Karpas-422 (cell line): ENCODE data around the gene TSPAN19. TPM values are rescaled to one million over a fixed set of nuclear protein-coding genes. Genes with fewer than 3 reads are reported as not detected.
A peak's percentile ranks its signal among the peaks of the same experiment; 100 is the strongest.

ENCODE experiments used
- DNase-seq: peaks from one replicate; pipeline ENCODE4 v3.0.0-alpha.2; 2015
- H2AFZ ChIP-seq: fragments of 200-600 bp; sonication (generic); 2 replicates; pipeline ENCODE4 v1.6.1; 2014; ENCODE audit warnings: antibody characterized with exemption, low read length, mixed read lengths
- H3K27ac ChIP-seq: fragments of 200-600 bp; sonication (generic); 2 replicates; pipeline ENCODE4 v1.5.1; 2014; ENCODE audit warnings: mild to moderate bottlenecking, low read length, moderate library complexity
- H3K27me3 ChIP-seq: fragments of 200-600 bp; sonication (generic); 2 replicates; pipeline ENCODE4 v1.6.1; 2014; ENCODE audit warnings: low read length, mixed read lengths
- H3K36me3 ChIP-seq: fragments of 200-600 bp; sonication (generic); 2 replicates; pipeline ENCODE4 v1.6.1; 2014; ENCODE audit warnings: low read length, mixed read lengths; ENCODE audit not compliant: insufficient read depth
- H3K4me1 ChIP-seq: fragments of 200-600 bp; sonication (generic); 2 replicates; pipeline ENCODE4 v1.6.1; 2014; ENCODE audit warnings: mild to moderate bottlenecking, low read length, mixed read lengths
- H3K4me2 ChIP-seq: fragments of 200-600 bp; sonication (generic); 2 replicates; pipeline ENCODE4 v1.6.1; 2014; ENCODE audit warnings: low read length, low read depth, mild to moderate bottlenecking; ENCODE audit not compliant: poor library complexity, severe bottlenecking
- H3K4me3 ChIP-seq: fragments of 200-600 bp; sonication (generic); 2 replicates; pipeline ENCODE4 v1.5.1; 2014; ENCODE audit warnings: mild to moderate bottlenecking, antibody characterized with exemption, low read length, mixed read lengths
- H3K79me2 ChIP-seq: fragments of 200-600 bp; sonication (generic); 2 replicates; pipeline ENCODE4 v1.6.1; 2014; ENCODE audit warnings: mild to moderate bottlenecking, low read length, mixed read lengths
- H3K9ac ChIP-seq: fragments of 200-600 bp; sonication (generic); 2 replicates; pipeline ENCODE4 v1.6.0; 2014; ENCODE audit warnings: low read length
- H3K9me2 ChIP-seq: fragments of 200-600 bp; sonication (generic), shearing (Covaris generic); replicated peaks from 2 replicates; pipeline ENCODE4 v1.6.0; 2014; ENCODE audit warnings: mild to moderate bottlenecking, low read length, moderate library complexity; ENCODE audit not compliant: insufficient read depth
- H3K9me3 ChIP-seq: fragments of 300-700, 200-600 bp; sonication (generic); 2 replicates; pipeline ENCODE4 v1.6.1; 2014; ENCODE audit warnings: low read length, mixed read lengths
- H4K20me1 ChIP-seq: fragments of 200-600 bp; sonication (generic); 2 replicates; pipeline ENCODE4 v1.6.1; 2014; ENCODE audit warnings: mild to moderate bottlenecking, antibody characterized with exemption, low read length, low read depth; ENCODE audit not compliant: insufficient read depth
- total RNA-seq: library from RNA; depleted of rRNA; stranded (reverse); fragments of >200 nt; shearing (Covaris generic); gene quantifications from 2 replicates; pipeline ENCODE4 v1.2.3, GENCODE V29; 2014; ENCODE audit warnings: low replicate concordance

The TSPAN19 gene
- total RNA-seq, 1 experiment from 2014 or later, result not detected

DNA sequence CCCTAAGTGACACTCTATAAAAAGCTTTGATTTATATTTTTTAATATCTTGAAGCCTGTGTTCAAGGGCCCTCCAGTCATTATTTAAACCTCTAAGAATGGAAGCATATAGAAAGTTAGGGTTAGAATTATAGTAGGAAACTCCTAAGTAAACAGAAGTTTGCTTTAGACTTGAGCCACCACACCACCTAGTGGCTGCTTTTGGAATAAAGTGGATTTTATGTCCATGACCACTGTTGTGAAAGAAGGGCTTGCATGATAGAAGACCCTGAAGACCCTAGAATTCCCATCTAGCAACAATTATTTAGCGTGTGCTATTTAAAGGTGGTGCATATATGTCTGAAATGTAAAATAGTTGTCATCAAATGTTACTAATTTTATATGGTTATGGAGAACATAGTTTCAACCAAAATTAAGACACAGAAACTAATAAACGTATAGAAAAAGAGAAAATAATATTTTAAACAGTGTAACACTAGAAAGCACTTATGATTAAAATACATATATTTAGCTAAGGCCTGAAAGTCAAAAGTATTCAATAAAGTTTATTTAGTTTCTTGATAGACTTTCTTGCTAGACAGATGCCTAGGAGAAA, 21.4 kb upstream of the TSPAN19 start:
- no peak overlapping the region for H3K9ac ChIP-seq
- no peak overlapping the region for H2AFZ ChIP-seq
- H4K20me1 ChIP-seq, result no peaks in the 10 kb centered on the region
- no peak overlapping the region for H3K27ac ChIP-seq
- H3K36me3 ChIP-seq, result no peaks in the 10 kb centered on the region
- peaks cover 38% of the 10 kb centered on the region for H3K4me1 ChIP-seq
- no peaks in the 10 kb centered on the region for H3K79me2 ChIP-seq
- H3K9me3 ChIP-seq, result no peaks in the 10 kb centered on the region
- peak; percentile 84 for DNase-seq
- no peaks in the 10 kb centered on the region for H3K27me3 ChIP-seq
- no peaks in the 10 kb centered on the region for H3K9me2 ChIP-seq
- no peak overlapping the region for H3K4me2 ChIP-seq
- no peak overlapping the region for H3K4me3 ChIP-seq

DNA sequence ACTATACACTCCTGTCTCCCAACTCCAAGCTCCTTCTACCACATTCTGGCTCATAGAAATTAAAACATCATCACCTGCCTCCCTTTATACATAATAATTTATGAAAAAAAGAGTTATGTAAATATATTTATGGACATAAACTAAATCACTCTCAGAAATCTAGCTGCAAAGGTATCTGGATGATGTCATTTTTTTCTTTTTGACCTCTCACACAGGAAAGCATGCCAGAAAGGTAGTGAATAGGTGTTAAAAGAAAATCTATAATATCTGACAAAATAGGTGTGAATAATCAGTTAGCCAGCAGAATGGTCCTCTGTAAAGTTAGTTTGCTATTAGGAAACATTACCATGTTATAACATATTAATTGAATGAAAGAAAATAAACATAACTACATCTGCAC, 7.8 kb upstream of the TSPAN19 start:
- Histone ChIP-seq H3K4me1 (no peaks in the 10 kb centered on the region), H3K79me2 (no peaks in the 10 kb centered on the region), H3K9me2 (no peaks in the 10 kb centered on the region), H2AFZ (no peak overlapping the region), H3K9me3 (no peaks in the 10 kb centered on the region), H3K36me3 (no peaks in the 10 kb centered on the region), H3K4me3 (no peak overlapping the region), H3K27me3 (no peaks in the 10 kb centered on the region), H3K9ac (no peak overlapping the region), H3K4me2 (no peak overlapping the region), H4K20me1 (no peaks in the 10 kb centered on the region), H3K27ac (no peak overlapping the region)
- no peak for DNase-seq

DNA sequence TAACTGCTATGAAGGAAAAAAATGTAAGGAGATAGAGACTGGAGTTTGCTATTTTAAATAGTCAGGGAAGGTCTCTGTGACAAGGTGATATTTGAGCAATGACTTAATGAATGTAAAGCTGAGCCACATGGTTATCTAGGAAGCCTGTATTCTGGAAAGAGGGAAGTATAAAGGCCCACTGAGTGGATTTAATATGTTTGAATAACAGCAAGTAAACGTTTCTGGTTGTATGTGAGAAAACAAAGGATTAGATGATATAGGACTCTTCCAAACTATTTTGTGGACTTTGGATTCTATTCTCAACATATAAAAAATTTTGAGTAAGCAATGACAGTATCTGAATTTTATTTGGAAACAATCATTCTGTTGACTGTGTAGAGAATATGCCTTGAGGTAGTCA, 5.3 kb upstream of the TSPAN19 start:
- Histone ChIP-seq H3K9me3 (no peaks in the 10 kb centered on the region), H3K79me2 (no peaks in the 10 kb centered on the region), H3K9me2 (no peaks in the 10 kb centered on the region), H3K27ac (no peak overlapping the region), H3K27me3 (no peaks in the 10 kb centered on the region), H3K36me3 (no peaks in the 10 kb centered on the region), H3K4me1 (no peaks in the 10 kb centered on the region), H3K4me2 (no peak overlapping the region), H2AFZ (no peak overlapping the region), H4K20me1 (no peaks in the 10 kb centered on the region), H3K4me3 (no peak overlapping the region), H3K9ac (no peak overlapping the region)
- no peak for DNase-seq

DNA sequence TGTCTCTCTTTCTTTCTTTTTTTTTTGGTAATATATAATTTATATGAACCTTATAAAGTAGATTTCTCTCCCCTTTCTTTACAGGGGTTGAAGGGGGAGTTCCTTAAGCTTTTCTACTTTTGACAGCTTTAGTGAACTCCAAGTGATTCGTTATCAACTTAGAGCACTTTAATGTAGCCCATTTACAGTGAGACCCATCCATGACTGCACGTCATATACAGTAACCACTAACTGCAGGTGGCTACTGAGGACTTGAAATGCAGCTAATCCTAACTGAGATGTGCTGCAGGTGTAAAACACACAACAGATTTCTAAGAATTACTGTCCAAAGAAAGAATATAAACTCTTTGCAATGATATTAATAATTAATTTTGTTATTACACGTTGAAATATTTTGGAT, 656 bp upstream of the TSPAN19 start:
- H3K9me2 ChIP-seq, result no peaks in the 10 kb centered on the region
- H3K4me3 ChIP-seq, result no peak overlapping the region
- no peak for DNase-seq
- no peaks in the 10 kb centered on the region for H3K27me3 ChIP-seq
- H3K9me3 ChIP-seq, result no peaks in the 10 kb centered on the region
- no peak overlapping the region for H3K4me2 ChIP-seq
- no peaks in the 10 kb centered on the region for H3K4me1 ChIP-seq
- H3K79me2 ChIP-seq, result no peaks in the 10 kb centered on the region
- no peak overlapping the region for H3K9ac ChIP-seq
- no peak overlapping the region for H2AFZ ChIP-seq
- H4K20me1 ChIP-seq, result no peaks in the 10 kb centered on the region
- H3K36me3 ChIP-seq, result no peaks in the 10 kb centered on the region
- no peak overlapping the region for H3K27ac ChIP-seq

DNA sequence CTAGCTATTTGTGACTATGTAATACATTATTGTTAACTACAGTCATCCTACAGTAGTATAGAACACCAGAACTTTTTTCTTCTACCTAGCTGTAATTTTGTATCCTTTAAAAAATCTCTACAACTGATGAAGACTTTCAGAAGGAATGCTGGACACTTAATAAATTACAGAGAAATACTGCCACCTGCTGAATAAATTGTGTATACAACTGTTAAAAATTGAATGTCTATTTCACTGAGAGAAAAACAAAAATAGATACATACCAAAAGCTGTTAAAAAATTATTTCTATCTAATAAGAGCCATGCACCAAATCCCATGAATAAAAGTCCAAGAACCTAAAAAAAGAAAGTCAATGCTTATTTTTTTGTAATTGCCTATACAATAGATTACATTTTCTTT, 6.6 kb downstream of the TSPAN19 start:
- H3K4me3 ChIP-seq, result no peak overlapping the region
- H3K27ac ChIP-seq, result no peak overlapping the region
- peak; percentile 68 for DNase-seq
- no peaks in the 10 kb centered on the region for H3K9me2 ChIP-seq
- H3K79me2 ChIP-seq, result no peaks in the 10 kb centered on the region
- no peak overlapping the region for H3K9ac ChIP-seq
- H3K4me2 ChIP-seq, result no peak overlapping the region
- H2AFZ ChIP-seq, result no peak overlapping the region
- no peaks in the 10 kb centered on the region for H3K9me3 ChIP-seq
- H4K20me1 ChIP-seq, result no peaks in the 10 kb centered on the region
- no peaks in the 10 kb centered on the region for H3K36me3 ChIP-seq
- no peaks in the 10 kb centered on the region for H3K4me1 ChIP-seq
- no peaks in the 10 kb centered on the region for H3K27me3 ChIP-seq

DNA sequence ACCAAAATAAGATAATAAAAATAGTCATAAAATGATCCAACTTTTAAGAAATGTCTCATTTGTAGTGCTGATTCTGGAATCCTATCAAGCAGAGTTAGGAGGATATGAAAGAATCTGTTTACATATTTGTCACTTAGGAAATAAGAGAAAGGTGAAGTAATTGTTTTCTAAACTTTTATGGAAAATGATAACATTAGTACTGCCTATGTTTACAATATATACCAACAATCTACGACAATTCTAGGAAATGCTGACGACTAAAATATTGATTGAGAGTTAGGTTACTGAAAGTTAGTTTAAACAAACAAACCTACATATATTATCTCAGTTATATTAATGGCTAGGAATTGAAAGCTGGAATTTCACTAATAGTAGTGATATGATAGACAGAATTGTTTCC, 18.0 kb downstream of the TSPAN19 start:
- Histone ChIP-seq H3K4me2 (no peak overlapping the region), H3K79me2 (no peaks in the 10 kb centered on the region), H3K27ac (no peak overlapping the region), H3K9ac (no peak overlapping the region), H3K9me3 (no peaks in the 10 kb centered on the region; the same call in 1 of the 2 replicates), H2AFZ (no peak overlapping the region), H3K4me1 (no peaks in the 10 kb centered on the region), H3K4me3 (no peak overlapping the region), H3K9me2 (no peaks in the 10 kb centered on the region), H3K36me3 (no peaks in the 10 kb centered on the region), H4K20me1 (no peaks in the 10 kb centered on the region), H3K27me3 (no peaks in the 10 kb centered on the region)
- no peak for DNase-seq

DNA sequence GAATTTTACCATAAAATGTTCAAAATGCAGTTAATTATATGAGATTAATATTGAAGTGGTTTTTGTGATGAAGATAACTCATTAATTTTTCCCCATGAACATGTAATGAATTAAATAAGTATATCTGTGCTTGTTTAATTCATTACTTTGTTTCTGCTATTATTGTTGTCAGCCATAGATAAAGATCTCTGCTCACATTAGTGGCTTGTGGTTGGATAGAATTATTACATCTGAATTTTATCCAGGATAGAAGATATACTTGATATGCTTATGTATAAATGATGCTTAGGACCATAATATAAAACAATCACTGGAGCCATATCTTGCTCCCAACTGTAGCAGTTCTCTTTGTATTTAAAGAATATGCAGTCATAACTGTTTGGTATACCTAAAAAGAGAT, 18.5 kb downstream of the TSPAN19 start:
- no peak overlapping the region for H3K9ac ChIP-seq
- H3K9me3 ChIP-seq, result no peaks in the 10 kb centered on the region; the same call in 1 of the 2 replicates
- no peaks in the 10 kb centered on the region for H3K4me1 ChIP-seq
- no peaks in the 10 kb centered on the region for H3K79me2 ChIP-seq
- H3K27me3 ChIP-seq, result no peaks in the 10 kb centered on the region
- H3K4me3 ChIP-seq, result no peak overlapping the region
- DNase-seq, result no peak
- no peak overlapping the region for H3K4me2 ChIP-seq
- no peaks in the 10 kb centered on the region for H3K9me2 ChIP-seq
- H4K20me1 ChIP-seq, result no peaks in the 10 kb centered on the region
- no peaks in the 10 kb centered on the region for H3K36me3 ChIP-seq
- H2AFZ ChIP-seq, result no peak overlapping the region
- H3K27ac ChIP-seq, result no peak overlapping the region

DNA sequence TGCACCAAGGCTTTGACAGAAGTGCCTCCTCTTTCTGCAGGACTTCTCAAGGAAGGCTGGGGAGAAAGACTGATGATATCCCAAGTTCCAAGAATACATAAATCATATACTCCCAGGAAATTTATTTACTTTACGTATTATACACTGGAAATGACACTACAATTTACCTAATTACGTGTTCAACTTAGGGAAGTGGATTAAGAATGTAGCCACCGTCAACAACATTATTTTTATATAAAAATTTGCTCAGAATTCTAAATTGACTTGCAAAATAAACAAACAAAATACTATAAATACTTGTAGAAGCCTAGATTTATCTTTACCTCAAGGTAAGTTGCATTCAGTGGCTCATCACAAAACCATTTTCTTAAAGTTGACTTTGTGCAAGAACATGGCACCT, 18.9 kb downstream of the TSPAN19 start:
- H4K20me1 ChIP-seq, result no peaks in the 10 kb centered on the region
- H3K27me3 ChIP-seq, result no peaks in the 10 kb centered on the region
- H3K36me3 ChIP-seq, result no peaks in the 10 kb centered on the region
- H3K79me2 ChIP-seq, result no peaks in the 10 kb centered on the region
- no peaks in the 10 kb centered on the region for H3K9me2 ChIP-seq
- H3K9me3 ChIP-seq, result no peaks in the 10 kb centered on the region; the same call in 1 of the 2 replicates
- H3K27ac ChIP-seq, result no peak overlapping the region
- H3K4me1 ChIP-seq, result no peaks in the 10 kb centered on the region
- H3K4me3 ChIP-seq, result no peak overlapping the region
- H3K9ac ChIP-seq, result no peak overlapping the region
- no peak overlapping the region for H2AFZ ChIP-seq
- H3K4me2 ChIP-seq, result no peak overlapping the region
- DNase-seq, result no peak

DNA sequence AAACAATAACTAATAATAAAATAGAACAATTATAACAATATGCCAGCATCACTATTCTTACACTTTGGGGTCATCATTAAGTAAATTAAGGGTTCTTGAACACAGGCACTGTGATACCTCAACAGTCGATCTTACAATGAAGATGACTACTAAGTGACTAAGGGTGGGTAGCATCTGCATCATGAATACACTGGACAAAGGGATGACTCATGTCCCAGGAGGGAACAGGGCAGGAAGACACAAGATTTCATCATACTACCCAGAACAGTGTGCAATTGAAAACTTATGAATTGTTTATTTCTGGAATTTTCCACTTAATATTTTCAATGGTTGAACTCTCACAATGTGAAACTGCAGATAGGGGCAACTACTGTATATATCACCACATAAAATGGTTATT, 19.7 kb downstream of the TSPAN19 start:
- no peak for DNase-seq

More for the DNA sequence above, 19.7 kb downstream of the TSPAN19 start:
- H3K9me2 ChIP-seq, result no peaks in the 10 kb centered on the region
- no peaks in the 10 kb centered on the region; the same call in 1 of the 2 replicates for H3K9me3 ChIP-seq
- no peak overlapping the region for H3K9ac ChIP-seq
- no peaks in the 10 kb centered on the region for H3K36me3 ChIP-seq
- no peak overlapping the region for H3K27ac ChIP-seq
- no peak overlapping the region for H3K4me2 ChIP-seq
- H3K4me3 ChIP-seq, result no peak overlapping the region
- H2AFZ ChIP-seq, result no peak overlapping the region
- no peaks in the 10 kb centered on the region for H3K79me2 ChIP-seq
- H4K20me1 ChIP-seq, result no peaks in the 10 kb centered on the region
- no peaks in the 10 kb centered on the region for H3K4me1 ChIP-seq
- H3K27me3 ChIP-seq, result no peaks in the 10 kb centered on the region
